BE2C (cell line): Measurements from ENCODE around the gene ACSL6.

Experiments
- DNase-seq: peaks from one replicate; pipeline ENCODE4 v3.0.0-alpha.2; 2020
- H3K27me3 ChIP-seq: fragments of 250-450 bp; sonication (Bioruptor Pico); 2 replicates; pipeline ENCODE4 v1.5.1; 2020; ENCODE audit warnings: mild to moderate bottlenecking
- H3K36me3 ChIP-seq: fragments of 250-450 bp; sonication (Bioruptor Pico); 2 replicates; pipeline ENCODE4 v1.5.1; 2020; ENCODE audit warnings: mild to moderate bottlenecking
- H3K4me1 ChIP-seq: fragments of 250-450 bp; sonication (Bioruptor Pico); 2 replicates; pipeline ENCODE4 v1.5.1; 2020
- H3K4me3 ChIP-seq: 2 replicates; pipeline ENCODE4 v1.5.1; 2011; ENCODE audit warnings: low read depth, low read length
- H3K9me3 ChIP-seq: fragments of 250-450 bp; sonication (Bioruptor Pico); 2 replicates; pipeline ENCODE4 v1.5.1; 2020
- TF ChIP-seq, protein P1 (sequence below): IDR thresholded peaks from 2 replicates; pipeline ENCODE4 v1.5.1; 2012; ENCODE audit warnings: mild to moderate bottlenecking, low read depth, low read length

The ACSL6 gene

DNA sequence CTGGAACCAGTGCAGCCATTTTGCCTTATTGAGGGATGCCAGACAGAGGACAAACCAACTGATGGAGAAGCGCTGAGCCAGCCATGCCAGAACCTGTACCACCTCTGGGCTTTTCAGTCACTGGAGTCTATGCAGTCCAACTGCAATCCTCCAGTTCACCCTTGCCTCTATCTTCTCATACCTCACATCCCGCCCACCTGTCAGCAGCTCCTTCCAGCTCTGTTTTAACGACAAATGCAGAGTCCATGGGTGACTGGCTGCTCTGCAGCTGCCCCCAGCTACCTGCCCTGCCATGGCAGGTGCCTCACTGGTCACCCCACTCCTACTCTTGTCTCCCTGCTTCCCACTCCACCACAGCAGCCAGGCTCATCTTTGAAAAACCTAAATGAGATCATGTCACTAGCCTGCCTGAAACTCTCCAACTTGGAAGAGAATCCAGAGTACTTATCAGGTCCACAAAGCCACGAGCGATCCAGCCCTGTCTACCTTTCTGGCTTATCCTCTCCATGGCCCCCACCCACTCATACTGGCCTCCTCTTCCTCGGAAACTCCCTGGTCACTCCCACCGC is 14.0 kb upstream of the ACSL6 start:
- TF ChIP-seq, protein P1, sequence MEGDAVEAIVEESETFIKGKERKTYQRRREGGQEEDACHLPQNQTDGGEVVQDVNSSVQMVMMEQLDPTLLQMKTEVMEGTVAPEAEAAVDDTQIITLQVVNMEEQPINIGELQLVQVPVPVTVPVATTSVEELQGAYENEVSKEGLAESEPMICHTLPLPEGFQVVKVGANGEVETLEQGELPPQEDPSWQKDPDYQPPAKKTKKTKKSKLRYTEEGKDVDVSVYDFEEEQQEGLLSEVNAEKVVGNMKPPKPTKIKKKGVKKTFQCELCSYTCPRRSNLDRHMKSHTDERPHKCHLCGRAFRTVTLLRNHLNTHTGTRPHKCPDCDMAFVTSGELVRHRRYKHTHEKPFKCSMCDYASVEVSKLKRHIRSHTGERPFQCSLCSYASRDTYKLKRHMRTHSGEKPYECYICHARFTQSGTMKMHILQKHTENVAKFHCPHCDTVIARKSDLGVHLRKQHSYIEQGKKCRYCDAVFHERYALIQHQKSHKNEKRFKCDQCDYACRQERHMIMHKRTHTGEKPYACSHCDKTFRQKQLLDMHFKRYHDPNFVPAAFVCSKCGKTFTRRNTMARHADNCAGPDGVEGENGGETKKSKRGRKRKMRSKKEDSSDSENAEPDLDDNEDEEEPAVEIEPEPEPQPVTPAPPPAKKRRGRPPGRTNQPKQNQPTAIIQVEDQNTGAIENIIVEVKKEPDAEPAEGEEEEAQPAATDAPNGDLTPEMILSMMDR = no peak
- H3K4me1 ChIP-seq = no peaks in the 10 kb centered on the region; the same call in 1 of the 2 replicates
- no peak for DNase-seq
- H3K36me3 ChIP-seq = no peaks in the 10 kb centered on the region
- no peaks in the 10 kb centered on the region for H3K9me3 ChIP-seq
- H3K4me3 ChIP-seq = no peak overlapping the region
- no peaks in the 10 kb centered on the region for H3K27me3 ChIP-seq

DNA sequence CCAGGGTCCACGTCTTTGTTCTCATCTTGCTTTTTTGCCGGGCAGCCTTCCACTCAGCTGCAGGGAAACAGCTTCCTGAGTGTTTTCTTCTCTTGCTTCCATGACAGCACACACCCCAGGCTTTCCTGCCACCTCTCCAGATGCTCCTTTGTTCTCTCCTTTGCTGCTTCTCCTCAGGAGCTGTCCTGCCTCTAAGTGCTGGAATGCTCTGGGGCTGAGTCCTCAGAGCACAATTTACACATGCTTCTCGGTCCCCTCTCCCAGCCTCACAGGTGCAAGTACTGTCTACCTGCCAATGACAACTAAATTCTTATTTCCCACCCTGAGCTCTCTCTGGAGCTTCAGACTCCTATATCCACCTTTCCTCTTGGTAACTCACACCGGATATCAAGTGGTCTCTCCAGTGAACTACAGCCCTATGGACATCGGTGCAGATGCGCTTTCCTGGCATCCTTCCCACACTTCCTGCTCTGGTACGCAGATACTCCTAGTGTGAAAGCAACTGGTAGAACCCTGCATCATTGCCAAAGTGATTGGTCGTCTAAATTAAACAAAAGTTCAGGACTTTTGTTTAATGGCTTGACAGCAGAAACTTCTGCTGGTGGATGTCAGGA is 13.4 kb upstream of the ACSL6 start:
- Histone ChIP-seq H3K27me3 (no peaks in the 10 kb centered on the region), H3K4me1 (no peaks in the 10 kb centered on the region; the same call in 1 of the 2 replicates), H3K9me3 (no peaks in the 10 kb centered on the region), H3K36me3 (no peaks in the 10 kb centered on the region), H3K4me3 (no peak overlapping the region)
- DNase-seq = peak; percentile 67
- TF ChIP-seq, protein P1 = no peak

DNA sequence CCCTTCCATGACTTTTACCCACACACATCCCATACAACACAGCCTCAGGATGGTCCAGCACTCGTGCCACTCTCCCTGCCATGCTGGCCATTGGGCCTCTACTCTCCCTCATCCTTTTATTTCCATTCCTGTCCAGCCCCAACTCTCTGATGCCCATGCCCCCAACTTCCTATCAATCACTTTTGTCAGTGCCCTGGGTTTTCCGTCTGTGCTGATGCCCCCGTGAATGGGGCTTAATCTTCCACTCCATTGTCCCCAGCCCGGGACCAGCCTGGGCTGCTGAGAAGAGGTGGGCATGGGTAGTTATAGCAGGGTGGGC is 12.6 kb upstream of the ACSL6 start:
- Histone ChIP-seq H3K4me1 (no peaks in the 10 kb centered on the region; the same call in 1 of the 2 replicates), H3K36me3 (no peaks in the 10 kb centered on the region), H3K9me3 (no peaks in the 10 kb centered on the region), H3K4me3 (no peak overlapping the region), H3K27me3 (no peaks in the 10 kb centered on the region)
- no peak for DNase-seq
- TF ChIP-seq, protein P1 = no peak

DNA sequence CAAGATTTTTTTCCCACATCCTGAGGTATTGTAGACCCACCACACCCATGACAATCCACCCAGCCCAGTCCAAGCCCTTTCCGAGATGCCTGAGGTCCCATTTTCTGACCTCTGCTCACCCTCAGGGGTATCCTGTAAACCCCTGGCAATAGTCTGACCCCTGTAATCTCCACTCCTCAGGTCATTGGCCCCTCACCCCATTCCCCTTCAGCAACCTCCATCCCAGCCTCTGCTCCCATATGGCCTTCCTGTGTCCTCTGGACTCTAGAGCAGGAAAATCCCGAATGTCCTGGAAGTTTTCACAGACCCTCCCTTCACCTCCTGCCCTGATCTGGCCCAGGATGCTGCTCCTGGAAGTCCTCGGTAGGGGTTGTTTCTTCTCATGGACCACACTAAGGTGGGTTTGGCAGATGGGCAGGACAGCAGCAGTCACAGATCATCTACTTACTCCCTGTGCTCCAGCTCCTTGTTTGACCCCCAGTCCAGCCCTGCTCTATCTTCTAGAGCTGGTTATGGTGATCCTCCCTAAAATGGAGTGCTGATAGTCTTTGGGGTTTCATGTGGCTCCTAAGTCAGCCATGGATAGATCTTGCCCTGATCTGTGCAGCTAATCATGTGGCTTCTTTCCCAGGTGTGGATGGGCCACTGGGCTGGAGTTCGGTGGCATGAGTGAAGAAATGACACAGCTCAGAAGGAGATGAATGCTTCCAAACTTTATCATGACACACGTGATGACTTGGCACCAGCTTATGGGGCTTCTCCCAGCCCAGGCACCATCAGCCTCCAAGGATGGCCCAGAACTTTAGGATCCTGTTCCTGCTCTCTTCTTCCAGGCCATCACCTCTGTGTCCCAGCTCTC is 12.0 kb upstream of the ACSL6 start:
- Histone ChIP-seq H3K9me3 (no peaks in the 10 kb centered on the region), H3K27me3 (no peaks in the 10 kb centered on the region), H3K4me1 (no peaks in the 10 kb centered on the region; the same call in 1 of the 2 replicates), H3K36me3 (no peaks in the 10 kb centered on the region), H3K4me3 (no peak overlapping the region)
- DNase-seq = no peak
- TF ChIP-seq, protein P1 = no peak

DNA sequence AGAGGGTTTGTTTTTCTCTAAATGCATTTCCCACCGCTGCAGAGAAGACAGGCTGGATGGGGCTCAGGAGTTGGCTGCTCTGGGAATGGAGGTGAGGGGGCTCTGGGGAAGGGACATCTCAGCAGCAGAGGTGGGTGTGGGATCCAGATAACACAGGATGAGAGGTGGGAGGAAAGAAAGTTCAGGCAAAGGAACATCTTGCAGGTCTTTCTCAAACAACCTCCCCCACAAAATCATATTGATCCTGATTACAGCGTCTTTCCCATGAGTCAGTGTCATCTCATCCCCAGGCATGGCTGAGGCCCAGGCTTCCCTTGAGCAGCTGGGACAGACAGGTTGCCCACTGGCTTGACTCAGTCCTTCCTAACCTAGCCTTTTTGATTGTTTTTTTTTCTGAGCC is 11.3 kb upstream of the ACSL6 start:
- TF ChIP-seq, protein P1 = no peak
- no peak for DNase-seq

DNA sequence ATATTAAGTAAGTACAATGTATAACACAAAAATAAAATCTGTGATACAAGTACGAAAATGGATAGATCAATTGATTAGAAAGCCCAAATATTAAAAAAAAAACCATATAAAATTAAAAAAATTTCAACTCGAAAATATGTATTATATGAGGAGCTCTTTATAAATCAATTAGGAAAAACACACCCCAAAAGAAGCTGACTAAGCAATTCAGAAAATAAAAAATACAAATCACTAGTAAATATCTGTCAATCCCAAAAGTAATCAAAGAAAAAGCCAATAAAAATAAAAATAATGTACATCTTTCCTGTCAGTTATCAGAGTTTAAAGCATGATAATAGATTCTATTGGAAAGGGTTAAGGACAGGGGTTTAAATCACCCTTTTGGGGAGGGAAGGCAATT is 10.2 kb upstream of the ACSL6 start:
- H3K27me3 ChIP-seq = no peaks in the 10 kb centered on the region
- H3K36me3 ChIP-seq = no peaks in the 10 kb centered on the region
- no peaks in the 10 kb centered on the region; the same call in 1 of the 2 replicates for H3K4me1 ChIP-seq
- DNase-seq = no peak
- H3K9me3 ChIP-seq = no peaks in the 10 kb centered on the region
- TF ChIP-seq, protein P1 = no peak
- H3K4me3 ChIP-seq = no peak overlapping the region

More for the DNA sequence above, 11.3 kb upstream of the ACSL6 start:
- Histone ChIP-seq H3K4me3 (no peak overlapping the region), H3K36me3 (no peaks in the 10 kb centered on the region), H3K9me3 (no peaks in the 10 kb centered on the region), H3K4me1 (no peaks in the 10 kb centered on the region; the same call in 1 of the 2 replicates), H3K27me3 (no peaks in the 10 kb centered on the region)
